H1 (cell line): ENCODE data around the gene FABP6. TPM values are rescaled to one million over a fixed set of nuclear protein-coding genes. Genes with fewer than 3 reads are reported as not detected.
A peak's percentile ranks its signal among the peaks of the same experiment; 100 is the strongest.

ENCODE experiments used
- CTCF ChIA-PET: fragments of 300-600 bp; sonication (Branson Sonifier 250); formaldehyde crosslinking; loops from one replicate; lab custom pipeline; 2021; ENCODE audit not compliant: partially characterized antibody; lab: Charles Lee
- POLR2A ChIA-PET: fragments of 300-600 bp; sonication (Branson Sonifier 250); formaldehyde crosslinking; loops from one replicate; lab custom pipeline; 2021; ENCODE audit warnings: inconsistent platforms; ENCODE audit not compliant: partially characterized antibody; lab: Charles Lee
- DNase-seq, 2 experiments: peaks; one replicate each; pipeline versions ENCODE4 v3.0.0 to v3.0.0-alpha.2; 2010 to 2022; ENCODE audit warnings: low spot score in 2 of 2, low read depth in 1 of 2, mixed read lengths in 1 of 2
- FAIRE-seq: peaks from 2 replicates; lab custom pipeline; 2011; peaks lifted over from hg19 to GRCh38; lab: Jason Lieb, UNC
- H2AFZ ChIP-seq: 2 replicates; pipeline ENCODE4 v1.8.1; 2012; ENCODE audit warnings: low read length, inconsistent platforms
- H2AK5ac ChIP-seq: 2 replicates; pipeline ENCODE4 v1.6.1; 2013; ENCODE audit warnings: low read depth, low read length
- H2BK120ac ChIP-seq: replicated peaks from 2 replicates; pipeline ENCODE3; 2013; ENCODE audit warnings: low read depth, low read length, inconsistent platforms
- H2BK12ac ChIP-seq: 2 replicates; pipeline ENCODE4 v1.6.1; 2013; ENCODE audit warnings: low read depth, low read length
- H2BK15ac ChIP-seq: 2 replicates; pipeline ENCODE4 v1.6.1; 2013; ENCODE audit warnings: low read length
- H2BK20ac ChIP-seq: 2 replicates; pipeline ENCODE4 v1.6.1; 2013; ENCODE audit warnings: low read length
- H2BK5ac ChIP-seq: 2 replicates; pipeline ENCODE4 v1.6.1; 2013; ENCODE audit warnings: low read depth, low read length
- H3K14ac ChIP-seq: 2 replicates; pipeline ENCODE4 v1.6.1; 2013; ENCODE audit warnings: inconsistent platforms; ENCODE audit not compliant: insufficient read length
- H3K18ac ChIP-seq: 2 replicates; pipeline ENCODE4 v1.6.1; 2013; ENCODE audit warnings: low read length; ENCODE audit errors: extremely low read depth
- H3K23ac ChIP-seq: 2 replicates; pipeline ENCODE4 v1.6.1; 2013; ENCODE audit warnings: inconsistent platforms; ENCODE audit not compliant: insufficient read length
- H3K23me2 ChIP-seq: 2 replicates; pipeline ENCODE4 v1.6.1; 2013; ENCODE audit warnings: low read depth, low read length
- H3K27ac ChIP-seq: 2 replicates; pipeline ENCODE4 v1.6.1; 2011; ENCODE audit warnings: low read depth, low read length, inconsistent platforms
- H3K27me3 ChIP-seq, 4 experiments: replicated peaks in 1 of 4; 1 replicate in 1 of 4; 2 replicates in 3 of 4; pipeline versions ENCODE4 v1.6.1 to v1.8.1; 2011 to 2013; ENCODE audit warnings: low read length in 3 of 4, mild to moderate bottlenecking in 3 of 4, inconsistent platforms in 2 of 4, mixed read lengths in 2 of 4, moderate library complexity in 1 of 4; ENCODE audit not compliant: control insufficient read depth in 3 of 4, insufficient read depth in 3 of 4; ENCODE audit errors: extremely low read depth in 1 of 4
- H3K36me3 ChIP-seq, 4 experiments: 2 replicates each; pipeline versions ENCODE4 v1.6.1 to v1.8.1; 2011 to 2013; ENCODE audit warnings: mild to moderate bottlenecking in 4 of 4, low read length in 3 of 4, moderate library complexity in 2 of 4, control low read depth in 1 of 4, inconsistent platforms in 1 of 4; ENCODE audit not compliant: insufficient read depth in 4 of 4, control insufficient read depth in 2 of 4
- H3K4ac ChIP-seq: replicated peaks from 2 replicates; pipeline ENCODE3; 2013; ENCODE audit warnings: low read length, low read depth, mixed read lengths, inconsistent platforms; ENCODE audit not compliant: insufficient read length
- H3K4me1 ChIP-seq, 4 experiments: replicated peaks in 1 of 4; 1 replicate in 1 of 4; 2 replicates in 3 of 4; pipeline versions ENCODE4 v1.6.1 to v1.8.1; 2011 to 2013; ENCODE audit warnings: low read length in 3 of 4, inconsistent platforms in 2 of 4, mixed read lengths in 1 of 4; ENCODE audit not compliant: insufficient read depth in 4 of 4, control insufficient read depth in 3 of 4
- H3K4me2 ChIP-seq, 2 experiments: 2 replicates each; pipeline versions ENCODE4 v1.6.1 to v1.8.1; 2011 to 2013; ENCODE audit warnings: low read depth in 2 of 2, low read length in 2 of 2, control low read depth in 1 of 2, inconsistent platforms in 1 of 2, mild to moderate bottlenecking in 1 of 2; ENCODE audit not compliant: insufficient read depth in 1 of 2
- H3K4me3 ChIP-seq, 4 experiments: fragments of 200-600, 300-600 bp in 1 of 4; sonication (generic), shearing (Covaris generic), sonication (Bioruptor Twin) in 1 of 4; 2 replicates each; pipeline versions ENCODE4 v1.5.1 to v1.8.1; 2011 to 2016; ENCODE audit warnings: low read length in 4 of 4, low read depth in 3 of 4, control low read depth in 2 of 4, inconsistent platforms in 2 of 4, mild to moderate bottlenecking in 2 of 4, mixed read lengths in 1 of 4, moderate library complexity in 1 of 4; ENCODE audit not compliant: insufficient read depth in 2 of 4; ENCODE audit errors: extremely low read depth in 1 of 4
- H3K56ac ChIP-seq: replicated peaks from 2 replicates; pipeline ENCODE3; 2013; ENCODE audit warnings: low read depth, mild to moderate bottlenecking, mixed read lengths, low read length, inconsistent platforms; ENCODE audit not compliant: insufficient read length
- H3K79me1 ChIP-seq: 2 replicates; pipeline ENCODE4 v1.6.1; 2013; ENCODE audit warnings: low read depth, low read length, control low read depth
- H3K79me2 ChIP-seq, 2 experiments: 2 replicates each; pipeline versions ENCODE4 v1.6.1 to v1.8.1; 2012 to 2013; ENCODE audit warnings: low read length in 2 of 2, mild to moderate bottlenecking in 2 of 2, inconsistent platforms in 1 of 2; ENCODE audit not compliant: insufficient read depth in 2 of 2, control insufficient read depth in 1 of 2
- H3K9ac ChIP-seq, 4 experiments: replicated peaks in 1 of 4; 1 replicate in 1 of 4; 2 replicates in 3 of 4; pipeline versions ENCODE4 v1.6.1 to v1.8.1; 2011 to 2013; ENCODE audit warnings: low read depth in 3 of 4, low read length in 3 of 4, control low read depth in 2 of 4, mild to moderate bottlenecking in 2 of 4, moderate library complexity in 2 of 4, inconsistent platforms in 1 of 4; ENCODE audit errors: extremely low read depth in 1 of 4
- H3K9me3 ChIP-seq, 2 experiments: 2 replicates each; pipeline versions ENCODE4 v1.6.1 to v1.8.1; 2012 to 2013; ENCODE audit warnings: mild to moderate bottlenecking in 2 of 2, moderate library complexity in 2 of 2, control low read depth in 1 of 2, inconsistent platforms in 1 of 2, low read depth in 1 of 2, low read length in 1 of 2, mixed read lengths in 1 of 2; ENCODE audit not compliant: insufficient read depth in 2 of 2
- H4K20me1 ChIP-seq, 2 experiments: replicated peaks in 1 of 2; 2 replicates each; pipeline versions ENCODE3 to v1.8.1; 2011 to 2013; ENCODE audit warnings: inconsistent platforms in 2 of 2, low read length in 2 of 2, mild to moderate bottlenecking in 1 of 2; ENCODE audit not compliant: insufficient read depth in 2 of 2, control insufficient read depth in 1 of 2
- H4K5ac ChIP-seq: 2 replicates; pipeline ENCODE4 v1.6.1; 2013; ENCODE audit warnings: low read length, low read depth, mixed read lengths, inconsistent platforms; ENCODE audit not compliant: insufficient read length
- H4K8ac ChIP-seq: 2 replicates; pipeline ENCODE4 v1.8.0; 2013; ENCODE audit warnings: mild to moderate bottlenecking, moderate library complexity, low read length, inconsistent platforms; ENCODE audit not compliant: insufficient read depth; ENCODE audit errors: extremely low read depth
- H4K91ac ChIP-seq: replicated peaks from 2 replicates; pipeline ENCODE3; 2013; ENCODE audit warnings: low read length, mixed read lengths, inconsistent platforms; ENCODE audit not compliant: insufficient read length
- ATF2 ChIP-seq: IDR thresholded peaks from 2 replicates; pipeline ENCODE4 v1.6.1; 2012; ENCODE audit warnings: low read length, inconsistent platforms
- BCL11A ChIP-seq, 2 experiments: IDR thresholded peaks; one replicate each; pipeline ENCODE4 v1.6.1; 2011; ENCODE audit warnings: low read depth in 2 of 2, low read length in 2 of 2, mild to moderate bottlenecking in 2 of 2
- CHD2 ChIP-seq: IDR thresholded peaks from 2 replicates; pipeline ENCODE4 v1.6.1; 2012; ENCODE audit warnings: low read length, improper control_type of control experiment
- HDAC2 ChIP-seq, 2 experiments: fragments of 300-600 bp in 1 of 2; sonication (generic) in 1 of 2; IDR thresholded peaks; 2 replicates each; pipeline ENCODE4 v1.6.1; 2011 to 2012; ENCODE audit warnings: low read depth in 2 of 2, low read length in 2 of 2, mild to moderate bottlenecking in 2 of 2, moderate library complexity in 2 of 2, borderline replicate concordance in 1 of 2, inconsistent platforms in 1 of 2
- HDAC6 ChIP-seq: IDR thresholded peaks from one replicate; pipeline ENCODE4 v1.7.1; 2012; ENCODE audit warnings: low read depth, mild to moderate bottlenecking, inconsistent platforms, low read length, moderate library complexity
- KDM4A ChIP-seq: IDR thresholded peaks from one replicate; pipeline ENCODE4 v1.7.1; 2012; ENCODE audit warnings: low read depth, mild to moderate bottlenecking, moderate library complexity, low read length, inconsistent platforms; ENCODE audit not compliant: severe bottlenecking
- POLR2A ChIP-seq, 2 experiments: IDR thresholded peaks; 1 replicate in 1 of 2; 2 replicates in 1 of 2; pipeline ENCODE4 v1.6.1; 2011; ENCODE audit warnings: low read depth in 2 of 2, low read length in 2 of 2, mild to moderate bottlenecking in 2 of 2; ENCODE audit errors: control extremely low read depth in 1 of 2
- RBBP5 ChIP-seq: IDR thresholded peaks from 2 replicates; pipeline ENCODE4 v1.7.1; 2012; ENCODE audit warnings: low read depth, mild to moderate bottlenecking, inconsistent platforms, low read length, moderate library complexity, borderline replicate concordance
- TCF12 ChIP-seq: IDR thresholded peaks from 2 replicates; pipeline ENCODE4 v1.6.1; 2011; ENCODE audit warnings: low read depth, mild to moderate bottlenecking, low read length
- YY1 ChIP-seq: IDR thresholded peaks from 2 replicates; pipeline ENCODE4 v1.6.1; 2011; ENCODE audit warnings: low read depth, mild to moderate bottlenecking, low read length
- WGBS, 2 experiments: shearing (Covaris generic) in 1 of 2; methylation state at CpG; one replicate each; pipeline versions ENCODE4 v1.1.6 to v1.1.7; 2013 to 2015; ENCODE audit warnings: low lambda C conversion rate in 2 of 2, mixed read lengths in 2 of 2, inconsistent platforms in 1 of 2, low coverage in 1 of 2, missing lambda C conversion rate in 1 of 2; ENCODE audit not compliant: insufficient replicate concordance in 2 of 2, insufficient coverage in 1 of 2, insufficient read length in 1 of 2; ENCODE audit errors: extremely low coverage in 1 of 2, missing lambda C conversion rate in 1 of 2; 5-methylcytosine and 5-hydroxymethylcytosine counted together
- polyA plus RNA-seq, 7 experiments: library from polyadenylated mRNA; depleted of rRNA in 3 of 7; stranded (reverse) in 5 of 7; unstranded in 2 of 7; fragments of >200 nt in 5 of 7; fragments of 200-250 nt in 2 of 7; gene quantifications; 1 replicate in 5 of 7; 2 replicates in 1 of 7; 4 replicates in 1 of 7; pipeline versions ENCODE4 v1.2.1 to v1.2.3, GENCODE V29; 2011 to 2013; ENCODE audit warnings: missing spikeins in 2 of 7, mixed read lengths in 2 of 7
- total RNA-seq: library from RNA; stranded (reverse); fragmentation: NEBNext Ultra II Directional; extraction: Animal tissue kit (Norgen Biotek cat#: 25700); gene quantifications from 2 replicates; pipeline ENCODE4 v1.2.1, GENCODE V29; 2021

FABP6 gene
- total and polyA plus RNA-seq, 2 of the 8 experiments (the other 6 are each of a cell fraction or from before 2014, with no cell fraction given): 4.8 to 6.1 TPM

GRCh38 chr5:160199410-160199911 lies 29.8 kb upstream of the FABP6 start:
- Histone ChIP-seq H2BK20ac (peak overlapping the region; percentile 74), H3K56ac (no peak overlapping the region)
- POLR2A ChIA-PET: interaction anchor here (0.9 to 5.5 kb wide), 5 partner anchors 13 to 88 kb away, joined by 3 to 55 read pairs (median 3); no protein-coding TSS in a partner anchor
- peak; percentile 90; the same call in 1 of the 2 replicates for TF ChIP-seq RBBP5
- no peak for TF ChIP-seq POLR2A (IDR thresholded peaks at IDR 0.05; ENCODE audit: control extremely low read depth in 1 of 2, low read depth in 2 of 2, low read length in 2 of 2)
- TF ChIP-seq TCF12: no peak
- peak in 1 of 2 experiments; percentile 20 for TF ChIP-seq BCL11A (IDR thresholded peaks at IDR 0.05; ENCODE audit: low read depth in 2 of 2, low read length in 2 of 2)
- TF ChIP-seq ATF2: no peak
- TF ChIP-seq HDAC6: peak; percentile 2
- no peak for TF ChIP-seq CHD2
- peak; percentile 40 for TF ChIP-seq KDM4A
- 0 out of 4 replicates have a peak, but pooled peaks have one; percentile 19 to 42 for TF ChIP-seq HDAC2 (IDR thresholded peaks at IDR 0.05; ENCODE audit: borderline replicate concordance in 1 of 2, low read depth in 2 of 2, low read length in 2 of 2)
- peak; percentile 63; the same call in 1 of the 2 replicates for TF ChIP-seq YY1

More at GRCh38 chr5:160199410-160199911, 29.8 kb upstream of the FABP6 start:
- Histone ChIP-seq H4K5ac (peak overlapping the region; percentile 60), H3K4ac (no peak overlapping the region), H2BK15ac (peak overlapping the region; percentile 89; the same call in 1 of the 2 replicates), H3K18ac (peak overlapping the region; percentile 91; the same call in 1 of the 2 replicates), H2BK5ac (peak overlapping the region; percentile 77; the same call in 1 of the 2 replicates), H2AK5ac (no peak overlapping the region), H2AFZ (peak overlapping the region; percentile 55; the same call in 1 of the 2 replicates), H2BK12ac (peak overlapping the region; percentile 87; the same call in 1 of the 2 replicates), H3K23ac (no peak overlapping the region), H3K23me2 (peaks cover 3% of the 10 kb centered on the region; the same call in 1 of the 2 replicates), H3K27ac (no peak overlapping the region), H3K4me2 (peak overlapping the region; percentile 39 to 72), H3K4me3 (peak overlapping the region in 3 of 4 experiments; percentile 5 to 51 (median 22); a peak in 5 of 8 replicates), H3K4me1 (peaks cover 7 to 29% (median 17%) of the 10 kb centered on the region in 4 experiments), H4K8ac (no peak overlapping the region), H3K9ac (no peak overlapping the region), H3K79me1 (no peaks in the 10 kb centered on the region), H3K27me3 (no peaks in the 10 kb centered on the region), H3K79me2 (no peaks in the 10 kb centered on the region), H3K36me3 (no peaks in the 10 kb centered on the region), H3K9me3 (no peaks in the 10 kb centered on the region), H3K14ac (no peak overlapping the region), H4K20me1 (no peaks in the 10 kb centered on the region), H4K91ac (peak overlapping the region; percentile 57), H2BK120ac (peak overlapping the region; percentile 19)
- FAIRE-seq (no peak), DNase-seq (peak in 1 of 2 experiments; percentile 93)
- WGBS, 2 experiments: 11% methylated on average over 26 of the region's 30 CpGs; no CpG with 5 or more reads in 1 of the 2 experiments
- CTCF ChIA-PET: interaction anchor here (0.6 to 5.3 kb wide), 38 partner anchors 9 to 191 kb away, joined by 3 to 62 read pairs (median 6); partner anchors contain the start of gene C1QTNF2
